H1 (cell line): ENCODE measurements around the gene DEAF1. TPM values are rescaled to one million over a fixed set of nuclear protein-coding genes. Genes with fewer than 3 reads are reported as not detected.

ENCODE experiments used
- ASH2L ChIP-seq: fragments of 200-600, 300-600 bp; sonication (generic); IDR thresholded peaks from one replicate; pipeline ENCODE4 v1.7.1; 2017; ENCODE audit warnings: low read length
- CBX8 ChIP-seq: fragments of 300-800, 300-1000 bp; sonication (generic); IDR thresholded peaks from 2 replicates; pipeline ENCODE4 v1.7.1; 2016; ENCODE audit warnings: low read depth, low read length, borderline replicate concordance
- CEBPB ChIP-seq: IDR thresholded peaks from 2 replicates; pipeline ENCODE4 v1.6.1; 2012; ENCODE audit warnings: low read depth, low read length
- GABPA ChIP-seq: IDR thresholded peaks from 2 replicates; pipeline ENCODE4 v1.6.1; 2011; ENCODE audit warnings: mild to moderate bottlenecking, low read length, moderate library complexity, borderline replicate concordance; ENCODE audit not compliant: insufficient read depth
- HDAC2 ChIP-seq, 2 experiments: fragments of 300-600 bp in 1 of 2; sonication (generic) in 1 of 2; IDR thresholded peaks; 2 replicates each; pipeline ENCODE4 v1.6.1; 2011 to 2012; ENCODE audit warnings: low read depth in 2 of 2, low read length in 2 of 2, mild to moderate bottlenecking in 2 of 2, moderate library complexity in 2 of 2, borderline replicate concordance in 1 of 2, inconsistent platforms in 1 of 2
- MAFK ChIP-seq: IDR thresholded peaks from 2 replicates; pipeline ENCODE4 v1.6.1; 2012; ENCODE audit warnings: low read depth, mild to moderate bottlenecking, improper control_type of control experiment, low read length
- MAX ChIP-seq: IDR thresholded peaks from 2 replicates; pipeline ENCODE4 v1.6.1; 2012; ENCODE audit warnings: inconsistent platforms
- NRF1 ChIP-seq: IDR thresholded peaks from 2 replicates; pipeline ENCODE4 v1.6.1; 2011; ENCODE audit warnings: mild to moderate bottlenecking, low read depth, low read length, improper control_type of control experiment
- PHF8 ChIP-seq: fragments of 200-600 bp; sonication (generic); conservative IDR thresholded peaks from 2 replicates; pipeline ENCODE4 v1.7.1; 2012; ENCODE audit warnings: low read depth, mild to moderate bottlenecking, inconsistent platforms, low read length, moderate library complexity
- POLR2A ChIP-seq, 2 experiments: IDR thresholded peaks; 1 replicate in 1 of 2; 2 replicates in 1 of 2; pipeline ENCODE4 v1.6.1; 2011; ENCODE audit warnings: low read depth in 2 of 2, low read length in 2 of 2, mild to moderate bottlenecking in 2 of 2; ENCODE audit errors: control extremely low read depth in 1 of 2
- POLR2AphosphoS5 ChIP-seq: IDR thresholded peaks from 2 replicates; pipeline ENCODE4 v1.6.1; 2011; ENCODE audit warnings: low read depth, low read length
- POU5F1 ChIP-seq: IDR thresholded peaks from 2 replicates; pipeline ENCODE4 v1.6.1; 2011; ENCODE audit warnings: low read depth, mild to moderate bottlenecking, low read length, moderate library complexity
- RAD21 ChIP-seq, 2 experiments: IDR thresholded peaks in 1 of 2; conservative IDR thresholded peaks in 1 of 2; 2 replicates each; pipeline ENCODE4 v1.6.1; 2011; ENCODE audit warnings: low read depth in 2 of 2, low read length in 2 of 2, improper control_type of control experiment in 1 of 2, inconsistent platforms in 1 of 2, mild to moderate bottlenecking in 1 of 2, moderate library complexity in 1 of 2
- SAP30 ChIP-seq: fragments of 300-600 bp; sonication (generic); IDR thresholded peaks from 2 replicates; pipeline ENCODE4 v1.7.1; 2012; ENCODE audit warnings: low read length, moderate library complexity, mild to moderate bottlenecking, inconsistent platforms; ENCODE audit not compliant: insufficient read depth, insufficient replicate concordance
- SP1 ChIP-seq: IDR thresholded peaks from 2 replicates; pipeline ENCODE4 v1.6.1; 2011; ENCODE audit warnings: low read depth, low read length
- SUZ12 ChIP-seq: fragments of 200-600 bp; sonication (generic); IDR thresholded peaks from 2 replicates; pipeline ENCODE4 v1.6.1; 2012; ENCODE audit warnings: mild to moderate bottlenecking, inconsistent platforms, low read length, moderate library complexity, mixed read lengths
- TAF1 ChIP-seq: IDR thresholded peaks from 2 replicates; pipeline ENCODE4 v1.6.1; 2011; ENCODE audit warnings: mild to moderate bottlenecking, low read depth, low read length
- TAF7 ChIP-seq: optimal IDR thresholded peaks from 2 replicates; pipeline ENCODE3; 2011; ENCODE audit warnings: low read depth, mild to moderate bottlenecking, inconsistent platforms, low read length, moderate library complexity, borderline replicate concordance
- TCF12 ChIP-seq: IDR thresholded peaks from 2 replicates; pipeline ENCODE4 v1.6.1; 2011; ENCODE audit warnings: low read depth, mild to moderate bottlenecking, low read length
- YY1 ChIP-seq: IDR thresholded peaks from 2 replicates; pipeline ENCODE4 v1.6.1; 2011; ENCODE audit warnings: low read depth, mild to moderate bottlenecking, low read length
- ZNF274 ChIP-seq: IDR thresholded peaks from 2 replicates; pipeline ENCODE4 v1.7.0; 2012; ENCODE audit warnings: low read length, borderline replicate concordance; ENCODE audit errors: extremely low read depth
- polyA plus RNA-seq, 7 experiments: library from polyadenylated mRNA; depleted of rRNA in 3 of 7; stranded (reverse) in 5 of 7; unstranded in 2 of 7; fragments of >200 nt in 5 of 7; fragments of 200-250 nt in 2 of 7; gene quantifications; 1 replicate in 5 of 7; 2 replicates in 1 of 7; 4 replicates in 1 of 7; pipeline versions ENCODE4 v1.2.1 to v1.2.3, GENCODE V29; 2011 to 2013; ENCODE audit warnings: missing spikeins in 2 of 7, mixed read lengths in 2 of 7
- total RNA-seq: library from RNA; stranded (reverse); fragmentation: NEBNext Ultra II Directional; extraction: Animal tissue kit (Norgen Biotek cat#: 25700); gene quantifications from 2 replicates; pipeline ENCODE4 v1.2.1, GENCODE V29; 2021
- TF ChIP-seq, protein P1 (sequence below): IDR thresholded peaks from 2 replicates; pipeline ENCODE4 v1.6.1; 2012; ENCODE audit warnings: inconsistent platforms
- TF ChIP-seq, protein P2 (sequence below): IDR thresholded peaks from 2 replicates; pipeline ENCODE4 v1.6.1; 2011; ENCODE audit warnings: low read depth, mild to moderate bottlenecking, low read length; ENCODE audit not compliant: insufficient read depth

The DEAF1 gene
- total and polyA plus RNA-seq, 2 of the 8 experiments (the other 6 are each of a cell fraction or from before 2014, with no cell fraction given), result 47.3 to 58.4 TPM

DNA sequence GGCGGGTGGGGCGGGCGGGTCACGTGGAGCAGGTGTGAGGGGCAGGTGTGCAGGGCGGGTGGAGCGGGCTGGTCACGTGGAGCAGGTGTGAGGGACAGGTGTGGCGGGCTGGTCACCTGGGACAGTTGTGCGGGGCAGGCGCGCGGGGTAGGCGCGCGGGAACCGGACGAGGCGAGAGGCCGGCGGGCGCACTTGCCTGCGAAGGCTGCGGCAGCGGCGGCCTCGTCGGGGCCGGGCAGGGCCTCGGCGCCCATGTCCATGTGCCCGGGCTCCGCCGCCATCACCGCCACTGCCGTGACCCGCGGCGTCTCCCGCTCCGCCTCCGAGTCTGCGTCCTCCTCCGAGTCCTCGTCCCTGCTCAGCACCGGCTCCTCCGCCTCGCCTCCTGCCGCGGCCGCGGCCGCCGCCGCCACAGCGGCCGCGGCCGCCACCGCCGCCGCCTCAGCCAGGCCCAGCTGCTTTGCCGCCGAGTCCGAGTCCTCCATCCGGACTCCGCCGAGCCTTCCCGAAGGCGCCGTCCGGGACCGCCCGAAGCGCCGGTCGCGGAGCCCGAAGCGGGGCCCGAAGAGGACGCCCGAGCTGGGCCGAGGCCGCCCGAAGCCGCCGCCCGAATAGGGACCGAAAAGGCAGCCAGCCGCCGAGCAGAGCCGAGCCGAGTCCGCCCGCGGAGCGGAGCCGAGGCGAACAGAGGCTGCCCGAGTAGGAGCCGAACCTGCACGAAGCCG lies at the start of gene DEAF1 (continued):
- TF ChIP-seq ZNF274 (no peak), POU5F1 (no peak), TAF7 (no peak), TAF1 (peak; percentile 36; the same call in 1 of the 2 replicates), HDAC2 (IDR thresholded peaks at IDR 0.05; ENCODE audit: borderline replicate concordance in 1 of 2, low read depth in 2 of 2, low read length in 2 of 2) (peak in 1 of 2 experiments; percentile 67; a peak in 1 of 4 replicates), SAP30 (no peak), SUZ12 (no peak), MAFK (no peak), RAD21 (IDR thresholded peaks at IDR 0.05 in 1 of 2, conservative IDR thresholded peaks at IDR 0.05 in 1 of 2; ENCODE audit: low read depth in 2 of 2, low read length in 2 of 2) (no peak), ASH2L (no peak), SP1 (no peak), CBX8 (no peak), TCF12 (no peak), POLR2AphosphoS5 (no peak), GABPA (no peak), PHF8 (peak; percentile 18; the same call in 1 of the 2 replicates), POLR2A (IDR thresholded peaks at IDR 0.05; ENCODE audit: control extremely low read depth in 1 of 2, low read depth in 2 of 2, low read length in 2 of 2) (no peak), CEBPB (no peak), MAX (peak; percentile 96), NRF1 (no peak), YY1 (peak; percentile 79; the same call in 1 of the 2 replicates)
- TF ChIP-seq, protein P1, sequence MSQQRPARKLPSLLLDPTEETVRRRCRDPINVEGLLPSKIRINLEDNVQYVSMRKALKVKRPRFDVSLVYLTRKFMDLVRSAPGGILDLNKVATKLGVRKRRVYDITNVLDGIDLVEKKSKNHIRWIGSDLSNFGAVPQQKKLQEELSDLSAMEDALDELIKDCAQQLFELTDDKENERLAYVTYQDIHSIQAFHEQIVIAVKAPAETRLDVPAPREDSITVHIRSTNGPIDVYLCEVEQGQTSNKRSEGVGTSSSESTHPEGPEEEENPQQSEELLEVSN, result peak; percentile 95
- TF ChIP-seq, protein P2, sequence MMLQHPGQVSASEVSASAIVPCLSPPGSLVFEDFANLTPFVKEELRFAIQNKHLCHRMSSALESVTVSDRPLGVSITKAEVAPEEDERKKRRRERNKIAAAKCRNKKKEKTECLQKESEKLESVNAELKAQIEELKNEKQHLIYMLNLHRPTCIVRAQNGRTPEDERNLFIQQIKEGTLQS, result 0 out of 2 replicates have a peak, but pooled peaks have one; percentile 26
